G401 (cell line): Measurements from ENCODE around the gene ASH1L. TPM values are rescaled to one million over a fixed set of nuclear protein-coding genes. Genes with fewer than 3 reads are reported as not detected.
"Not testable (repeated sequence)": the region's sequence is repeated elsewhere in the genome, so short reads cannot be mapped to it uniquely, and the experiment has no call there.

ENCODE experiments used
- DNase-seq: peaks from one replicate; pipeline ENCODE4 v3.0.0-alpha.2; 2015; ENCODE audit warnings: low spot score
- in situ Hi-C: cut with HindIII; loops from 2 replicates; pipeline ENCODE4 v1.10.0; 2016; ENCODE audit warnings: low sequenced_read_pairs, mixed read lengths
- total RNA-seq: library from RNA; depleted of rRNA; stranded (reverse); fragments of >200 nt; shearing (Covaris generic); gene quantifications from 2 replicates; pipeline ENCODE4 v1.2.3, GENCODE V29; 2014; rRNA removed

ASH1L gene, protein sequence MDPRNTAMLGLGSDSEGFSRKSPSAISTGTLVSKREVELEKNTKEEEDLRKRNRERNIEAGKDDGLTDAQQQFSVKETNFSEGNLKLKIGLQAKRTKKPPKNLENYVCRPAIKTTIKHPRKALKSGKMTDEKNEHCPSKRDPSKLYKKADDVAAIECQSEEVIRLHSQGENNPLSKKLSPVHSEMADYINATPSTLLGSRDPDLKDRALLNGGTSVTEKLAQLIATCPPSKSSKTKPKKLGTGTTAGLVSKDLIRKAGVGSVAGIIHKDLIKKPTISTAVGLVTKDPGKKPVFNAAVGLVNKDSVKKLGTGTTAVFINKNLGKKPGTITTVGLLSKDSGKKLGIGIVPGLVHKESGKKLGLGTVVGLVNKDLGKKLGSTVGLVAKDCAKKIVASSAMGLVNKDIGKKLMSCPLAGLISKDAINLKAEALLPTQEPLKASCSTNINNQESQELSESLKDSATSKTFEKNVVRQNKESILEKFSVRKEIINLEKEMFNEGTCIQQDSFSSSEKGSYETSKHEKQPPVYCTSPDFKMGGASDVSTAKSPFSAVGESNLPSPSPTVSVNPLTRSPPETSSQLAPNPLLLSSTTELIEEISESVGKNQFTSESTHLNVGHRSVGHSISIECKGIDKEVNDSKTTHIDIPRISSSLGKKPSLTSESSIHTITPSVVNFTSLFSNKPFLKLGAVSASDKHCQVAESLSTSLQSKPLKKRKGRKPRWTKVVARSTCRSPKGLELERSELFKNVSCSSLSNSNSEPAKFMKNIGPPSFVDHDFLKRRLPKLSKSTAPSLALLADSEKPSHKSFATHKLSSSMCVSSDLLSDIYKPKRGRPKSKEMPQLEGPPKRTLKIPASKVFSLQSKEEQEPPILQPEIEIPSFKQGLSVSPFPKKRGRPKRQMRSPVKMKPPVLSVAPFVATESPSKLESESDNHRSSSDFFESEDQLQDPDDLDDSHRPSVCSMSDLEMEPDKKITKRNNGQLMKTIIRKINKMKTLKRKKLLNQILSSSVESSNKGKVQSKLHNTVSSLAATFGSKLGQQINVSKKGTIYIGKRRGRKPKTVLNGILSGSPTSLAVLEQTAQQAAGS (N-terminal part only)
- 7.7 and 15.6 TPM in 2 replicates for total RNA-seq

DNA sequence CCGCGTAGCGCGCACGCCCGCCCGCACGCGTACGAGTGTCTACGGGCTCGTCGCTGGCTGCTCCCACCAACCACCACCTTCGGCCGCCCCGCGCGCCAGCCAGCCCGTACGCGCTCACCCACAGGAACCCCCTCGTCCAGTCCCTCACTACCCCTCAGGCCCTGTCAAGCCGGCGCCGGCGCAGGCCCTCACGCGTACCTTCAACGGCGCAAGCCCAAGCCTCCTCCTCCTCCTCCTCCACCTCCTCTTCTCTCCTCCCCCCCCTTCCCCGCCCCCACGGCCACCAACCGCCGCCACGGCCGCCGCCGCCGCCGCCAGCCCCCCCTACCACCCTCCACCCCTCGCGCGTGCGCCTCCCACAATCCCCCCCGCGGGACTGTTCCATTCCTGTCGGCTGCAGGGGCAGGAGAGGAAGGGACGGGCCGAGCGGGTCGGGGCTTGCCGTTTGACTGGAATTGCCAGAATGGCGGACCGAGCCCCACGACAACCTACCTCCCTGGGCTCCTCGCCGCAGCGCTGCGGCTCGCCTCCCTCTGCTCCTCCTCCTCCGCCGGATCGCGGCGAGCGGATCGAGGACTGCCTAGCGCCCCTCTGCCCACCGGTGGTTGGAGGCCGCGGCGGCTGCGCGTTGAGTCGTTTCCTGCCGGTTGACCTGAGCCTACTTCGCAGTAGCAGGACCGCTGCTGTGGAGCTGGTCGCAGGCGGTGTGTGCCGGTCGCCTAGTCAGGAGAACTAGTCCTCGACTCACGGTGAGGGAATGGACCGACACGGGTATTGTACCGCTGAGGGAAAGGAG, at the start of gene ASH1L:
TSS of gene ASH1L (minus strand) at position 223 of the 796 bp plus-strand sequence. CDS start 41,284 bp downstream, outside the sequence.
- peak; percentile 92 for DNase-seq
- in situ Hi-C loops, result no loop called here

DNA sequence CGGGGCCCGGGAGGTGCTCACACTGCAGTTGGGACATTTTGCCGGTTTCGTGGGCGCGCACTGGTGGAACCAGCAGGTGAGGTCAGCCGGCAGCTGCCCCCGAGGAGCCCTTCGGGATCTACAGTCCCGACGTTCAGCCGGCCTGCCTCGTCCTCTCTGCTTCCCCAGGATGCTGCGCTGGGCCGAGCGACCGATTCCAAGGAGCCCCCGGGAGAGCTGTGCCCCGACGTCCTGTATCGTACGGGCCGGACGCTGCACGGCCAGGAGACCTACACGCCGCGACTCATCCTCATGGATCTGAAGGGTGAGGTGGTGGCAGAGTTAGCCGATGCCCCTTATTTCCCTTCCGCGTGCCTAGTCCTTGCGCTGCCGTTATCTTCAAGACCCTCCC, 47.6 kb upstream of the ASH1L start:
- DNase-seq, in situ Hi-C loops: not testable (repeated sequence)

DNA sequence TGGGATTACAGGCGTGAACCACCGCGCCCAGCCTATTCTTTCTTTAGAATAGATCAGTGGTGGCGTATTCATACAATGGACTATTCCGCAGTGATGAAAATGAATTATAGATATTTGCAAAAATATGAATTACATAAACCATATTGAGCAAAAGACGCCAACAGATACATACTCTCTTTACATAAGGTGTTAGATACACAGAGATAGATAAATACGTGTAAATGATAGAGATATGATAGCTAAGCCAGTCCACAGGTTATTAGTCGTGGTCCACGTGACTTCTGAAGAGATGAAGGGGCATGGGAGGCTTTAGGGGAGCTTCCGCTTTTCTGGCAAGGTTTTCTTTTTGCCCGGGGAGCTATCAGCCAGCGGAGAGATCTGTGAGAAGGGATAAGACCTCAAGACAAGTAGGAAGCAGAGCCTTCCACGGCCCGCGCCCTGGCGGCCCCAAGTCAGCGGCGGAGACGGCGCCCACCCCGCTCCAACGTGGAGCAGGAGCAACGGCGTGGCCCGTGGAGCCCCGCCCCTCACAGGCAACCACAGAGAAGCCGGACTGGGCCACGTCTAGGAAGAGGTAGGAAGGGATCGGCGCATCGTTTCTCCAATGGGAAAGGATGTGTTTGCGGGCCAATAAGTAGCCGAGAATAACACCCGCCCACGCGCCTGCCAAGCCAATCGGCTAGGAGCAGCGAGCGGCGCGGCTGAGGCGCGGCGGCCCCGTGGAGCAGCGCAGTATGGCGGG, 47.1 kb upstream of the ASH1L start, which contains the start of gene MSTO1:
TSS of gene MSTO1 (plus strand) at position 704 of the 742 bp plus-strand sequence. CDS start at position 735, 31 bp downstream.
- peak; percentile 99 for DNase-seq
- in situ Hi-C loops, result no loop called here

GRCh38 chr1:155608888-155609225, 46.3 kb upstream of the ASH1L start:
- in situ Hi-C loops, result no loop called here
- no peak for DNase-seq

DNA sequence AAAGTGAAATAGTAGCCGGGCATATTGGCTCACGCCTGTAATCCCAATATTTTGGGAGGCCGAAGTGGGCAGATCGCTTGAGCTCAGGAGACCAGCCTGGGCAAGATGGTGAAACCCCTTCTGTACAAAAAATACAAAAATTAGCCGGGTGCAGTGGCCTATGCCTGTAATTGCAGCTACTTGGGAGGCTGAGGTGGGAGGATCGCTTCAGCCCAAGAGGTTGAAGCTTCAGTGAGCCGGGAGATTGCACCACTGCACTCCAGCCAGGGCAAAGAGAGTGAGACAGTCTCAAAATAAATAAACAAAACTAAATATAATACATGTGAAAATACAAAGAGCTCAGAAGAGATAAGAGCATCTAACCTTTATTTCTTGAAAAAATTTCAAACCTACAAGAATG, 45.1 kb upstream of the ASH1L start:
- DNase-seq, result no peak
- in situ Hi-C loops, result no loop called here

DNA sequence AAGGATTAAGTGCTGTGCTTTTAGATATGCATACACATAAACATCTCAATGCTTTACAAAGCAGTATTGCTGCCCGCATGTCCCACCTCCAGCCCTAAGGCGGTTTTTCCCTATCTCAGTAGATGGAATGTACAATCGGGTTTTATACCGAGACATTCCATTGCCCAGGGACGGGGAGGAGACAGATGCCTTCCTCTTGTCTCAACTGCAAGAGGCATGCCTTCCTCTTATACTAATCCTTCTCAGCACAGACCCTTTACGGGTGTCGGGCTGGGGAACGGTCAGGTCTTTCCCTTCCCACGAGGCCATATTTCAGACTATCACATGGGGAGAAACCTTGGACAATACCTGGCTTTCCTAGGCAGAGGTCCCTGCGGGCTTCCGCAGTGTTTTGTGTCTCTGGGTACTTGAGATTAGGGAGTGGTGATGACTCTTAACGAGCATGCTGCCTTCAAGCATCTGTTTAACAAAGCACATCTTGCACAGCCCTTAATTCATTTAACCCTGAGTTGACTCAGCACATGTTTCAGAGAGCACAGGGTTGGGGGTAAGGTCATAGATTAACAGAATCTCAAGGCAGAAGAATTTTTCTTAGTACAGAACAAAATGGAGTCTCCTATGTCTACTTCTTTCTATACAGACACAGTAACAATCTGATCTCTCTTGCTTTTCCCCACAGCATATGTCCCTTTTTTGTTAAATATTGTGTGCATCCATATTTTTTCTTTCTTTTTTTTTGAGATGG, 37.4 kb upstream of the ASH1L start:
- in situ Hi-C loops, DNase-seq: not testable (repeated sequence)

- in situ Hi-C loops, result no loop called here
- peak; percentile 6 for DNase-seq
Measured at GRCh38 chr1:155598842-155599331, 36.3 kb upstream of the ASH1L start.

DNA sequence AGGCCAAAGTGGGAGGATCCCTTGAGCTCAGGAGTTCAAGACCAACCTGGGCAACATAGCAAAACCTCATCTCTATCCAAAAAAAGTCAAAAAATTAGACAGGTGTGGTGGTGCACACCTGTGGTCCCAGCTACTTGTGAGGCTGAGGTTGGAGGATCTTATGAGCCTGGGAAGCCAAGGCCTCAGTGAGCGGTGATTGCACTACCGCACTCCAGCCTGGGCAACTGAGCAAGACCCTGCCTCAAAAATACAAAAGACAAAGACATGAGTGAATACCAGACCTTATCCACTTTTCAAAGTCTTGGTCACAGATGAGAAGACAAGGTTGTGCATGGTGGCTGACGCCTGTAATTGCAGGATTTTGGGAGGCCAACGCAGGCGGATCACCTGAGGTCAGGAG, 34.3 kb upstream of the ASH1L start:
- in situ Hi-C loops, result no loop called here

DNA sequence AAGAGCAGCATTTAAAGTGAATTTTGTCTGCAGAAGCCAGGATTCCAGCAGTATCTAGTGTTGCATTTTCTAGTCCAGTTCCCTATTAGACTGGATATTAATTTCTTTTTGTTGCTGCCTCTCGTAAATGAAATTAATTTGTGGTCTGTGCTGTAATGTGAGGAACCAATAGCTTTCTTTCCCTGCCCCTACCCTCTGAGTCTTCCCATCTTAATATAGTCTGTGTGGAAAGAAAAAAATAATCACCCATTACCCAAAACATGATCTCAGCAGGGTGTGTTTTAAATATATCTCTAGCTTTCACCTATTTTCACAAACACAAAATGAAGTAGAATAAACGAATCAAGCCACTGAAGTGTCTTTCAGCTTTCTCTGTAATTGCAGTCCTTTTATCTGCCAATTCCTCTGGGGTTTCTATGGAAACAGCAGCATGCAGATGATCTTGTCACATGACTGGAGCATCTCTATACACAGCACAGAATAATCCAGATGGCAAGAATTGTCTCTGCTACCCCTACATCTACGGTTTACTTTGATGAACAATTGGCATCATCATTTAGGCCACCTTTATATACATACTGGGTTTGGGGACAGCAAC, 33.4 kb upstream of the ASH1L start:
- DNase-seq, in situ Hi-C loops: not testable (repeated sequence)

More for the DNA sequence above, 34.3 kb upstream of the ASH1L start:
- no peak for DNase-seq

- peak; percentile 68 for DNase-seq
- in situ Hi-C loops, result no loop called here
Measured at GRCh38 chr1:155591770-155592169, 29.2 kb upstream of the ASH1L start.

DNA sequence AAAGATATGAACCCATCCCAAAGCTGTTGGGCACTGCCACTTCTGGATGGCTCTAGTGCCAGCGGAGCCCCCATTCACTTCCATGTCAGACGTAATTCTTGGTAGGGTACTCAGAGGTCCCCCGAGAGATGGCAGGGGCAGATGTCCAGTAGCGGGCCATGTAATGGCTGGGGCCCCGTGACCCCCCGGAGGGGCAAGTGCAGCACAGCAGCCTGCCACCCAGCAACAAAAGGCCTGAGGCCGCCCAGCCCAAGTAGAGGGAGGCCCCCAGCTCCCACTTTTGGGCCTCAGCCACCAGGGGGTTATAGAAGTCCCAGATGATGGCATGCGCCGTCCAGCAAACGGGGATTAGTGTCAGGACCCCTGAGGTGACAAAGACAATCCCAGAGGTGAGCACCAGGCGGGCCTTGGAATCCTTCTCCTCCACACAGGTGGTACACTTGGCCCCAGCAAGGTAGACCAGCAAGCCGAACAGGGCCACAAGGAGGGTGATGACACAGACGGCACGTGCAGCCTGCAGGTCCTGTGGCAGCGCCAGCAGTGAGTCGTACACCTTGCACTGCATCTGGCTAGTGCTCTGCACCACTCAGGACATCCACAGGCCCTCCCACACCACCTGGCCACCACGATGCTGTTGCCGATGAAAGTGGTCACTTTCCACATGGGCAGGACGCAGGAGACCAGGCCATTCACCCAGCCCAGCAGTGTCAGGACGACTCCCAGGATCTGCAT, 28.1 kb upstream of the ASH1L start:
- in situ Hi-C loops, DNase-seq: not testable (repeated sequence)

GRCh38 chr1:155589282-155589681, 26.7 kb upstream of the ASH1L start:
- in situ Hi-C loops, result not testable (repeated sequence)

DNA sequence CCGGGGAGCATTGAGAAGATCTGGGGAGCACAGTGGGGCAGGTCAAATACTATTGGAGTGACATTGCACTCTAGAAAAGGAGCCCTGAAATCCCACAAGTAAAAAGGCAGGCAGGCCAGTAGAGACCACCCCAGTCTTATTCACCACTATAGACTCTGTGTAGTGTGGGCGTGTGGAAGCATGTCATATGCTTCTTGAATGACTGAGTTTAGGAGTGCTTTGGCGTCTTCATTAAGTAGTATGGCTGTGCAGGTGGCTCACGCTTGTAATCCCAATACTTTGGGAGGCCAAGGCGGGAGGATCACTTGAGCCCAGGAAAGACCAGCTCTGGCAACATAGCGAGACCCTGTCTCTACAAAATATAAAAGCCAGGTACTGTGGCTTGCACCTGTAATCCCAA, 21.2 kb upstream of the ASH1L start:
- DNase-seq, in situ Hi-C loops: not testable (repeated sequence)

More at GRCh38 chr1:155589282-155589681, 26.7 kb upstream of the ASH1L start:
- DNase-seq, result not testable (repeated sequence)

- in situ Hi-C loops, result not testable (repeated sequence)
Measured at GRCh38 chr1:155575608-155576007, 13.0 kb upstream of the ASH1L start.

DNA sequence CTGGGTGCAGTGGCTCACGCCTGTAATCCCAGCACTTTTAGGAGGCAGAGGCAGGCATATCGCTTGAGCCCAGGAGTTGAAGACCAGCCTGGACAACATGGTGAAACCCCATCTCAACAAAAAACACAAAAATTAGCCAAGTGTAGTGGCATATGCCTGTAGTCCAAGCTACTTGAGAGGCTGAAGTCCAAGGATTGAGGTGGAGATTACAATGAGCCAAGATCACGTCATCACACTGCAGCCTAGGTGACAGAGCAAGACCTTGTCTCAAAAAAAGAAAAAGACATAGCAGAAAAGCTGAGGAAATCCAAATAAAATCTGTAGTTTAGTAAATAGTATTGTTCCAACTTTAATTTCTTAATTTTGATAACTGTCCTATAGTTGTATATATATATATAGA, 11.5 kb upstream of the ASH1L start:
- DNase-seq, result no peak
- in situ Hi-C loops, result no loop called here

More at GRCh38 chr1:155575608-155576007, 13.0 kb upstream of the ASH1L start:
- not testable (repeated sequence) for DNase-seq

DNA sequence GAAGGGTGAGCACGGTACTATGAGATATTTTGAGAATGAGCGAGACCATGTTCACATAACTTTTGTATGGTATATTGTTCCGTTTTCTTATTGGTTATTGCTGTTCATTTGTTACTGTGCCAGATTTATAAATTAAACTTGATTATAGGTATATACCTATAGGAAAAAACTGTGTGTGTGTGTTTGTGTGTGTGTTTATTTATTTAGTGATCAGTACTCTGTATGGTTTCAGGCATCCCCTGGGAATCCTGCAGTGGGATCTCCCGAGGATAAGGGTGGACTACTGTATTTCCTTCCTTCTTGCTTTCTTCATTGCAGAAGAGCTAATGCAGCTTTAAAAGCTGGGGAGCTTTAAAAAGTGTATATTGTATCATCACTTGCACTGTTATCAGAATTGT, 8.0 kb upstream of the ASH1L start:
- no peak for DNase-seq
- in situ Hi-C loops, result no loop called here
